PC-3 (cell line): ENCODE results near the gene SEMA4A. TPM values are rescaled to one million over a fixed set of nuclear protein-coding genes. Genes with fewer than 3 reads are reported as not detected.
A peak's percentile ranks its signal among the peaks of the same experiment; 100 is the strongest.

Source experiments
- ATAC-seq: fragments of 200-7000 bp; cut with Tn5 transposase; 2 replicates; pipeline ENCODE4 v1.9.1; 2020; ENCODE audit warnings: mild to moderate bottlenecking, moderate library complexity
- BruUV-seq: library from RNA; stranded (reverse); fragments of 400-500 nt; replicated peaks from 2 replicates; lab custom pipeline; 2021; lab: Mats Ljungman, UMichigan
- CTCF ChIA-PET: fragments of 300-600 bp; sonication (Branson Sonifier 250); formaldehyde crosslinking; loops from one replicate; lab custom pipeline; 2022; ENCODE audit warnings: antibody characterized with exemption; lab: Charles Lee
- POLR2A ChIA-PET: fragments of 300-600 bp; sonication (Branson Sonifier 250); formaldehyde crosslinking; loops from one replicate; lab custom pipeline; 2022; ENCODE audit warnings: antibody characterized with exemption; ENCODE audit not compliant: unreplicated experiment; lab: Charles Lee
- DNase-seq: peaks from one replicate; pipeline ENCODE4 v3.0.0-alpha.2; 2015
- H2AFZ ChIP-seq: fragments of 300-600 bp; sonication (generic); 2 replicates; pipeline ENCODE4 v1.6.0; 2016; ENCODE audit warnings: antibody characterized with exemption, low read length
- H3F3A ChIP-seq: fragments of 300-600 bp; sonication (generic); one replicate; pipeline ENCODE4 v1.6.0; 2017; ENCODE audit warnings: antibody characterized with exemption, low read length, control low read depth, mild to moderate bottlenecking; ENCODE audit not compliant: unreplicated experiment
- H3K27ac ChIP-seq: fragments of 300-600 bp; sonication (generic); 2 replicates; pipeline ENCODE4 v1.5.1; 2016; ENCODE audit warnings: mild to moderate bottlenecking, low read length
- H3K27me3 ChIP-seq: fragments of 300-600 bp; sonication (generic); 2 replicates; pipeline ENCODE4 v1.6.1; 2016; ENCODE audit warnings: low read length, mixed read lengths
- H3K36me3 ChIP-seq: fragments of 300-600 bp; sonication (generic); 2 replicates; pipeline ENCODE4 v1.6.1; 2016; ENCODE audit warnings: low read depth, mixed run types, low read length, mixed read lengths
- H3K4me1 ChIP-seq: fragments of 300-600 bp; sonication (generic); 2 replicates; pipeline ENCODE4 v1.5.1; 2016; ENCODE audit warnings: low read length; ENCODE audit not compliant: insufficient read depth
- H3K4me2 ChIP-seq: fragments of 300-600 bp; sonication (generic); 2 replicates; pipeline ENCODE4 v1.6.0; 2016; ENCODE audit warnings: low read length
- H3K4me3 ChIP-seq: fragments of 300-600 bp; sonication (generic); 2 replicates; pipeline ENCODE4 v1.5.1; 2016; ENCODE audit warnings: mild to moderate bottlenecking, low read length, mixed read lengths
- H3K79me2 ChIP-seq: fragments of 300-600 bp; sonication (generic); 2 replicates; pipeline ENCODE4 v1.6.1; 2017; ENCODE audit warnings: low read length, mixed read lengths
- H3K9ac ChIP-seq: fragments of 300-600 bp; sonication (generic); 2 replicates; pipeline ENCODE4 v1.6.0; 2016; ENCODE audit warnings: mild to moderate bottlenecking, low read length
- H3K9me2 ChIP-seq: fragments of 300-600 bp; sonication (generic); replicated peaks from 2 replicates; pipeline ENCODE4 v1.6.1; 2016; ENCODE audit warnings: mixed run types, low read length, mixed read lengths
- H3K9me3 ChIP-seq: fragments of 300-600 bp; sonication (generic); 2 replicates; pipeline ENCODE4 v1.6.1; 2016; ENCODE audit warnings: low read length, mixed read lengths
- H4K20me1 ChIP-seq: fragments of 300-600 bp; sonication (generic); 2 replicates; pipeline ENCODE4 v1.6.1; 2016; ENCODE audit warnings: low read length, mixed read lengths
- CTCF ChIP-seq: fragments of 300-600 bp; sonication (generic); conservative IDR thresholded peaks from 2 replicates; pipeline ENCODE4 v1.5.1; 2017; ENCODE audit warnings: antibody characterized with exemption, low read depth, mild to moderate bottlenecking, low read length
- EZH2 ChIP-seq: fragments of 300-600 bp; sonication (generic); IDR thresholded peaks from one replicate; pipeline ENCODE4 v1.6.1; 2017; ENCODE audit warnings: antibody characterized with exemption, mild to moderate bottlenecking, low read length; ENCODE audit not compliant: unreplicated experiment
- EZH2phosphoT487 ChIP-seq: fragments of 300-600 bp; sonication (generic); IDR thresholded peaks from 2 replicates; pipeline ENCODE4 v1.6.1; 2018; ENCODE audit warnings: mild to moderate bottlenecking, antibody characterized with exemption, low read length, borderline replicate concordance
- intact Hi-C: fragments of 100-400 bp; cut with micrococcal nuclease; formaldehyde crosslinking; loops from 2 replicates; pipeline ENCODE4 v1.9.0; 2023
- total RNA-seq: library from RNA; depleted of rRNA; stranded (reverse); fragments of >200 nt; gene quantifications from 2 replicates; pipeline ENCODE4 v1.2.3, GENCODE V29; 2014

SEMA4A gene
- total RNA-seq, 1 experiment from 2014 or later = 5.8 TPM

DNA sequence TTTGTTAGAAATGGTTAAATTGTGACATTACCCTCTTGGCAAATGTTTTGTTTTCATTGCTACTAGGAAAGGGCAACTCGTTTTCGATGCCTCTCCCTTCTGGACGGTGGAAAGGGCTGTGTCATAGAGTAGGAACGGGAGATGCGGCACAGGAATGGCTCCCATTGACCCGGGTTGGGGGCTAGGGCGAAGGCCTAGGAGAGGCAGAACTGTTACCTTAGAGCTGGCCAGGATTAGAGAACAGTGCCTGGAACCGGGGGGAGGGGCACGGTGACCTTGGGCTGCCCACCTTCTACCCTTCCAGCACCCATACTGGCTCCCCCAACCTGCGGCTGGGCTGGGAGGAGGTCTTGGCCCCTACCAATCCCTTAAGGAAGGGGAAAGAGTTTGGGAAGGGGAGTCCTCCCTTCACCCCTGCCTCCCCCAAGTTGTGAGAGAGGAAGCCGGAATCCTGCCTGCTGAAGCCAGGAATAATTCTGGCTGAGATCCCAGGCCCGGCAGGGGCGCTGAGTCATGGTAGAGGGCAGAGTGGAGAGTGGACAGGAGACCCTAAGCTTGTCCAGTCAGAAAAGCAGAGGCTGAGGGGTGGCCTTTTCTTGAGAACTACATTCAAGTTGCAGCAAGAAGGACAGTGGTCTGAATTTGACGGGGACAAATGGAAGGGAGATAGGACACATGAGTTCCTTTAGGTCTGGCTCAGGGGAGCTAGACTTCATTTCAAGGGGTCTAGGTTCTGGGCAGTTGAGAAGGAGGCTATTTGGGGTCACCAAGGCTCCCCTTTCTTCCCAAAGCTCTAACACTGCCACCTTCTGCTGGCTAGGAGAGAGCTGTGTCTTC, 30.6 kb upstream of the SEMA4A start:
- intact Hi-C loops = loop anchor here (1.0 to 5.0 kb wide), 2 partner anchors 8 to 145 kb away; partner anchors contain the start of genes ARHGEF2 and LMNA
- ATAC-seq = peak; percentile 2
- TSS peak; percentile 27 for BruUV-seq

GRCh38 chr1:156123356-156124196, 29.8 kb upstream of the SEMA4A start:
- intact Hi-C loops = loop anchor here (1.0 to 5.0 kb wide), 2 partner anchors 9 to 146 kb away; partner anchors contain the start of genes ARHGEF2 and LMNA
- peak; percentile 99 for DNase-seq
- peak; percentile 33 for ATAC-seq

More for the DNA sequence above, 30.6 kb upstream of the SEMA4A start:
- no peaks in the 10 kb centered on the region for H3K27me3 ChIP-seq
- peaks cover 92% of the 10 kb centered on the region for H3K4me1 ChIP-seq
- peak overlapping the region; percentile 93 for H3K9ac ChIP-seq
- peak overlapping the region; percentile 98 for H3K27ac ChIP-seq
- peaks cover 93% of the 10 kb centered on the region for H3K79me2 ChIP-seq
- TF ChIP-seq EZH2phosphoT487 (no peak), CTCF (no peak), EZH2 (no peak)
- H3K4me3 ChIP-seq = peak overlapping the region; percentile 54
- peak; percentile 88 for DNase-seq
- H2AFZ ChIP-seq = no peak overlapping the region
- H3K36me3 ChIP-seq = peaks cover 30% of the 10 kb centered on the region
- ChIA-PET CTCF (interaction anchor here (0.5 to 2.5 kb wide), 5 partner anchors 8 to 102 kb away, joined by 3 to 7 read pairs (median 3); partner anchors contain the start of gene LMNA), POLR2A (interaction anchor here (0.6 to 1.8 kb wide), 4 partner anchors 9 to 164 kb away, joined by 3 to 7 read pairs (median 6); no protein-coding TSS in a partner anchor)
- peaks cover 12% of the 10 kb centered on the region for H3F3A ChIP-seq
- H3K9me3 ChIP-seq = no peaks in the 10 kb centered on the region
- no peaks in the 10 kb centered on the region for H3K9me2 ChIP-seq
- H4K20me1 ChIP-seq = peaks cover 54% of the 10 kb centered on the region
- H3K4me2 ChIP-seq = peak overlapping the region; percentile 93

More at GRCh38 chr1:156123356-156124196, 29.8 kb upstream of the SEMA4A start:
- Histone ChIP-seq H3K27ac (peak overlapping the region; percentile 98), H3K9me2 (no peaks in the 10 kb centered on the region), H3K79me2 (peaks cover 93% of the 10 kb centered on the region), H3F3A (peaks cover 17% of the 10 kb centered on the region), H3K4me1 (peaks cover 92% of the 10 kb centered on the region), H3K9me3 (no peaks in the 10 kb centered on the region), H4K20me1 (peaks cover 54% of the 10 kb centered on the region), H3K36me3 (peaks cover 34% of the 10 kb centered on the region), H2AFZ (no peak overlapping the region), H3K27me3 (no peaks in the 10 kb centered on the region), H3K4me3 (peak overlapping the region; percentile 54), H3K9ac (peak overlapping the region; percentile 93), H3K4me2 (peak overlapping the region; percentile 93)
- ChIA-PET POLR2A (interaction anchor here (0.6 to 1.8 kb wide), 3 partner anchors 10 to 165 kb away, joined by 3 to 7 read pairs (median 4); no protein-coding TSS in a partner anchor), CTCF (interaction anchor here (0.5 to 2.5 kb wide), 5 partner anchors 9 to 102 kb away, joined by 3 to 7 read pairs (median 3); partner anchors contain the start of gene LMNA)
- TF ChIP-seq EZH2phosphoT487 (no peak), EZH2 (no peak), CTCF (peak; percentile 61)
- BruUV-seq = no TSS peak
